Keratinocyte (primary cell): ENCODE results near the gene RPL23. TPM values are rescaled to one million over a fixed set of nuclear protein-coding genes. Genes with fewer than 3 reads are reported as not detected.

Experiments used
- DNase-seq: peaks from one replicate; pipeline ENCODE4 v3.0.0-alpha.2; 2011; ENCODE audit warnings: low read depth, missing footprints, low spot score
- FAIRE-seq: peaks from 2 replicates; lab custom pipeline; 2011; peaks lifted over from hg19 to GRCh38; lab: Jason Lieb, UNC
- H2AFZ ChIP-seq: 2 replicates; pipeline ENCODE4 v1.6.0; 2012; ENCODE audit warnings: low read length, control low read depth, inconsistent platforms; ENCODE audit not compliant: control insufficient read depth
- H3K27ac ChIP-seq: 2 replicates; pipeline ENCODE4 v1.5.1; 2011; ENCODE audit warnings: low read length; ENCODE audit not compliant: control insufficient read depth, insufficient read depth
- H3K27me3 ChIP-seq: 3 replicates; pipeline ENCODE4 v1.6.0; 2011; ENCODE audit warnings: low read length; ENCODE audit not compliant: control insufficient read depth, insufficient read depth; ENCODE audit errors: extremely low read depth
- H3K36me3 ChIP-seq, 2 experiments: 2 replicates in 1 of 2; 3 replicates in 1 of 2; pipeline ENCODE4 v1.5.1; 2011; ENCODE audit warnings: low read length in 2 of 2, mild to moderate bottlenecking in 1 of 2; ENCODE audit not compliant: control insufficient read depth in 2 of 2, insufficient read depth in 2 of 2; ENCODE audit errors: extremely low read depth in 1 of 2
- H3K4me1 ChIP-seq: 3 replicates; pipeline ENCODE4 v1.5.1; 2011; ENCODE audit warnings: low read length; ENCODE audit not compliant: control insufficient read depth, insufficient read depth; ENCODE audit errors: extremely low read depth
- H3K4me2 ChIP-seq: 3 replicates; pipeline ENCODE4 v1.6.0; 2011; ENCODE audit warnings: low read depth, low read length; ENCODE audit not compliant: control insufficient read depth, insufficient read depth; ENCODE audit errors: extremely low read depth
- H3K4me3 ChIP-seq, 3 experiments: fragments of 200-600 bp in 1 of 3; sonication (generic) in 1 of 3; 2 replicates in 2 of 3; 3 replicates in 1 of 3; pipeline ENCODE4 v1.5.1; 2011 to 2016; ENCODE audit warnings: low read length in 3 of 3, mild to moderate bottlenecking in 3 of 3, control low read depth in 2 of 3, inconsistent platforms in 1 of 3, low read depth in 1 of 3, mixed read lengths in 1 of 3, mixed run types in 1 of 3, moderate library complexity in 1 of 3; ENCODE audit not compliant: control insufficient read depth in 2 of 3, insufficient read depth in 2 of 3; ENCODE audit errors: extremely low read depth in 1 of 3
- H3K79me2 ChIP-seq: 2 replicates; pipeline ENCODE4 v1.6.0; 2012; ENCODE audit warnings: low read length; ENCODE audit not compliant: control insufficient read depth, insufficient read depth
- H3K9ac ChIP-seq: 3 replicates; pipeline ENCODE4 v1.6.0; 2011; ENCODE audit warnings: low read length; ENCODE audit not compliant: control insufficient read depth, insufficient read depth; ENCODE audit errors: extremely low read depth
- H3K9me1 ChIP-seq: 3 replicates; pipeline ENCODE4 v1.6.0; 2011; ENCODE audit warnings: low read length; ENCODE audit not compliant: control insufficient read depth, insufficient read depth; ENCODE audit errors: extremely low read depth
- H3K9me3 ChIP-seq: 2 replicates; pipeline ENCODE4 v1.5.1; 2012; ENCODE audit warnings: low read depth, low read length; ENCODE audit not compliant: control insufficient read depth
- H4K20me1 ChIP-seq: 3 replicates; pipeline ENCODE4 v1.6.0; 2011; ENCODE audit warnings: low read length; ENCODE audit not compliant: control insufficient read depth, insufficient read depth; ENCODE audit errors: extremely low read depth
- dilution Hi-C: fragments of 300-500 bp; cut with MboI; formaldehyde crosslinking; loops from one replicate; pipeline ENCODE4 v1.7.0; 2020; ENCODE audit warnings: low sequenced_read_pairs; ENCODE audit not compliant: extremely low pct_ligation_motif_present
- polyA plus RNA-seq, 5 experiments: library from polyadenylated mRNA; depleted of rRNA in 3 of 5; stranded (reverse) in 3 of 5; stranded (forward) in 1 of 5; unstranded in 1 of 5; fragments of >200 nt; gene quantifications; 1 replicate in 1 of 5; 2 replicates in 3 of 5; 3 replicates in 1 of 5; pipeline versions ENCODE4 v1.2.1 to v1.2.3, GENCODE V29; 2011 to 2012; ENCODE audit warnings: missing spikeins in 2 of 5, low read depth in 1 of 5, low replicate concordance in 1 of 5
- small RNA-seq, 3 experiments: library from RNA; depleted of rRNA; stranded (forward); fragments of <200 nt; gene quantifications; one replicate each; pipeline ENCODE3, GENCODE V24; 2012; ENCODE audit warnings: low read depth in 3 of 3, low replicate concordance in 1 of 3; ENCODE audit not compliant: insufficient read length in 3 of 3
- TF ChIP-seq, protein P1 (sequence below), 3 experiments: IDR thresholded peaks in 1 of 3; conservative IDR thresholded peaks in 1 of 3; optimal IDR thresholded peaks in 1 of 3; 2 replicates in 2 of 3; 3 replicates in 1 of 3; pipeline versions ENCODE3 to v1.5.1; 2011; ENCODE audit warnings: low read length in 3 of 3, mild to moderate bottlenecking in 3 of 3, moderate library complexity in 2 of 3, control low read depth in 1 of 3, inconsistent platforms in 1 of 3; ENCODE audit not compliant: insufficient read depth in 2 of 3; ENCODE audit errors: extremely low read depth in 1 of 3

Gene RPL23
- polyA plus RNA-seq, 1 donor (not counting 4 experiments of a cell fraction or from before 2014, with no cell fraction given) = 2,966 TPM

- peak overlapping the region; percentile 81 to 90 (median 89) for H3K4me3 ChIP-seq
- H3K9me1 ChIP-seq = peaks cover 2% of the 10 kb centered on the region
- peaks cover 20% of the 10 kb centered on the region for H3K4me1 ChIP-seq
- DNase-seq (no peak), FAIRE-seq (no peak)
- TF ChIP-seq, protein P1, sequence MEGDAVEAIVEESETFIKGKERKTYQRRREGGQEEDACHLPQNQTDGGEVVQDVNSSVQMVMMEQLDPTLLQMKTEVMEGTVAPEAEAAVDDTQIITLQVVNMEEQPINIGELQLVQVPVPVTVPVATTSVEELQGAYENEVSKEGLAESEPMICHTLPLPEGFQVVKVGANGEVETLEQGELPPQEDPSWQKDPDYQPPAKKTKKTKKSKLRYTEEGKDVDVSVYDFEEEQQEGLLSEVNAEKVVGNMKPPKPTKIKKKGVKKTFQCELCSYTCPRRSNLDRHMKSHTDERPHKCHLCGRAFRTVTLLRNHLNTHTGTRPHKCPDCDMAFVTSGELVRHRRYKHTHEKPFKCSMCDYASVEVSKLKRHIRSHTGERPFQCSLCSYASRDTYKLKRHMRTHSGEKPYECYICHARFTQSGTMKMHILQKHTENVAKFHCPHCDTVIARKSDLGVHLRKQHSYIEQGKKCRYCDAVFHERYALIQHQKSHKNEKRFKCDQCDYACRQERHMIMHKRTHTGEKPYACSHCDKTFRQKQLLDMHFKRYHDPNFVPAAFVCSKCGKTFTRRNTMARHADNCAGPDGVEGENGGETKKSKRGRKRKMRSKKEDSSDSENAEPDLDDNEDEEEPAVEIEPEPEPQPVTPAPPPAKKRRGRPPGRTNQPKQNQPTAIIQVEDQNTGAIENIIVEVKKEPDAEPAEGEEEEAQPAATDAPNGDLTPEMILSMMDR (optimal IDR thresholded peaks at IDR 0.05 in 1 of 3, IDR thresholded peaks at IDR 0.05 in 1 of 3, conservative IDR thresholded peaks at IDR 0.05 in 1 of 3; ENCODE audit: extremely low read depth in 1 of 3, insufficient read depth in 2 of 3, low read length in 3 of 3) = no peak
- H3K9me3 ChIP-seq = no peaks in the 10 kb centered on the region
- peaks cover 16 to 17% of the 10 kb centered on the region in 2 experiments for H3K36me3 ChIP-seq
- peak overlapping the region; percentile 64 for H2AFZ ChIP-seq
- peak overlapping the region; percentile 87 for H3K4me2 ChIP-seq
- H3K27me3 ChIP-seq = no peaks in the 10 kb centered on the region
- peak overlapping the region; percentile 78 for H3K9ac ChIP-seq
- peak overlapping the region; percentile 58 for H3K27ac ChIP-seq
- peaks cover 48% of the 10 kb centered on the region for H3K79me2 ChIP-seq
- dilution Hi-C loops = no loop called here
- no peaks in the 10 kb centered on the region for H4K20me1 ChIP-seq
Observed at GRCh38 chr17:38798614-38799500, 54.7 kb downstream of the RPL23 start.

Small RNAs within 50 kb of the gene (small RNA-seq; reads per million reads assigned to genes)
- gene MIR4727 = 0 to 0.50 (median 0.33) reads per million in 3 experiments
- 0 reads per million in 3 experiments for gene SNORA21
- 0 reads per million in 3 experiments for gene SNORA21B

Other genes starting within 250 kb of the RPL23 start
- gene SRCIN1, start 247.8 kb downstream of the RPL23 start, polyA plus RNA-seq = 0.31 to 0.41 TPM (median 0.37 TPM) in 3 replicates
- gene EPOP, start 178.8 kb downstream of the RPL23 start, polyA plus RNA-seq = 2.1 to 4.4 TPM (median 3.2 TPM) in 3 replicates
- 17.4 to 18.1 TPM (median 17.7 TPM) in 3 replicates for gene MLLT6, start 148.4 kb downstream of the RPL23 start, polyA plus RNA-seq
- gene CISD3, start 123.4 kb downstream of the RPL23 start, polyA plus RNA-seq = 10.4 to 25.6 TPM (median 17.1 TPM) in 3 replicates
- gene PCGF2, start 105.4 kb downstream of the RPL23 start, polyA plus RNA-seq = 3.3 to 6.9 TPM (median 4.1 TPM) in 3 replicates
- 294 to 346 TPM (median 316 TPM) in 3 replicates for gene PSMB3, start 101.0 kb downstream of the RPL23 start, polyA plus RNA-seq
- gene PIP4K2B, start 54.2 kb downstream of the RPL23 start, polyA plus RNA-seq = 26.4 to 29.2 TPM (median 29.2 TPM) in 3 replicates
- 12.7 to 15.3 TPM (median 14.9 TPM) in 3 replicates for gene CWC25, start 28.4 kb downstream of the RPL23 start, polyA plus RNA-seq
- gene LASP1, start 16.3 kb upstream of the RPL23 start, polyA plus RNA-seq = 72.5 to 117 TPM (median 88.1 TPM) in 3 replicates
- gene FBXO47, start 113.7 kb upstream of the RPL23 start, polyA plus RNA-seq = 0.03 TPM in 1 of 3 replicates, not detected in the others